BLaER1 treated with 17β-estradiol and CSF1 and Interleukin-3, amounts not matched to agents 10 nM and 100 nM (cell line): ENCODE measurements around the gene MPO.

Experiments used
- H3K27ac ChIP-seq, 11 experiments: shearing (Covaris generic); formaldehyde crosslinking; 2 replicates each; pipeline ENCODE4 v1.8.1; 2022
- H3K27me3 ChIP-seq, 11 experiments: shearing (Covaris generic); formaldehyde crosslinking; 2 replicates each; pipeline ENCODE4 v1.8.1; 2022
- H3K36me3 ChIP-seq, 11 experiments: shearing (Covaris generic); formaldehyde crosslinking; 2 replicates each; pipeline ENCODE4 v1.8.1; 2022
- H3K4me1 ChIP-seq, 10 experiments: shearing (Covaris generic); formaldehyde crosslinking; 2 replicates each; pipeline ENCODE4 v1.8.1; 2022
- H3K4me2 ChIP-seq, 11 experiments: shearing (Covaris generic); formaldehyde crosslinking; 2 replicates each; pipeline ENCODE4 v1.8.1; 2022
- H3K4me3 ChIP-seq, 10 experiments: shearing (Covaris generic); formaldehyde crosslinking; 2 replicates each; pipeline ENCODE4 v1.8.1; 2022
- H3K9ac ChIP-seq, 11 experiments: shearing (Covaris generic); formaldehyde crosslinking; 2 replicates each; pipeline ENCODE4 v1.8.1; 2022
- H3K9me3 ChIP-seq, 11 experiments: shearing (Covaris generic); formaldehyde crosslinking; replicated peaks in 1 of 11; 2 replicates each; pipeline ENCODE4 v1.8.1; 2022
- H4K20me1 ChIP-seq, 11 experiments: shearing (Covaris generic); formaldehyde crosslinking; 2 replicates each; pipeline ENCODE4 v1.8.1; 2022
- Cebpa-rat ChIP-seq, 11 experiments: shearing (Covaris generic); IDR thresholded peaks; 2 replicates each; pipeline ENCODE4 v1.8.1; 2022

MPO gene

DNA sequence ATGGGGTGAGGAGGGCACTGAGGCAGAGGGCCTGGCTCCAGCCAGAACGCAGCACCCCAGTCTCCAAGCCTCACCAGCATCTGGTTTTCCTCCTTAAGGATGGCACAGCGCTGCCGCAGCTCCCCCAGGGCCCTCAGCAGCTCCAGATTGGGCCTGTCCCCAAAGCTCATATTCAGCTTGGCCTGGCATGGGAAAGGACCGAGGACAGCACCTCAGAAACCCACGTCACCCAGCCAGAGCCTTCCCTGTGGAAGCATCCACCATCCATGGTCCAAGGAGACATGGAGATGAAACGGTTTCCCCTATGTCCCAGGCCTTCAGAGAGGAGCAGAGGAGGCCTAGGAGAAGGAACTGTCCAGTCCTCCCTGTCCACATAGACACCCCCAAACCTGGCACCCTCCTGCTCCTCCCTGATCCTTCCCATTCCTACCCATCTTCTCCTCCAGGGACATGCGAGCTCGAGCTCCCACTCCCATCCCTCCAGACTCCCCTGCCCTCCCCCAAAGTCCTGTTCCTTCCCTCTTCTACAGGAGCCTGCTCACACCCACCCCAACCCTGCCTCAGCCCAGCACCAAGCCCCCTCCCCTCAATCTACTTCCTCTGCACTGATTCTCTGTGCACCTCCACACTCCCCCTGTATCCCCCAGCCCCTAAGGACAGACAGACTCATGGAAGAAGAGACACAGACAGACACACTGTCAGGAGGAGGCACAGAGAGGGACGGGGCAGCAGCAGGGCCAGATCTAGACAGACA lies 46.1 kb upstream of the MPO start:
- peaks cover 43 to 90% (median 57%) of the 10 kb centered on the region in 11 experiments for H4K20me1 ChIP-seq
- peak overlapping the region in 7 of 10 experiments; percentile 86 to 99 (median 99); a peak in 13 of 20 replicates for H3K4me3 ChIP-seq
- H3K4me1 ChIP-seq, result peaks cover 51 to 79% (median 74%) of the 10 kb centered on the region in 10 experiments
- no peak for TF ChIP-seq Cebpa-rat (IDR thresholded peaks at IDR 0.05)
- peaks cover 0 to 23% (median 11%) of the 10 kb centered on the region in 11 experiments; a peak in 10 of 22 replicates for H3K27me3 ChIP-seq
- peak overlapping the region in 8 of 11 experiments; percentile 94 to 100 (median 99); a peak in 15 of 22 replicates for H3K27ac ChIP-seq
- peak overlapping the region; percentile 94 to 100 (median 98) for H3K4me2 ChIP-seq
- peak overlapping the region in 9 of 11 experiments; percentile 23 to 100 (median 98); a peak in 16 of 22 replicates for H3K9ac ChIP-seq
- peaks cover 12 to 41% (median 32%) of the 10 kb centered on the region in 11 experiments for H3K36me3 ChIP-seq
- H3K9me3 ChIP-seq, result peaks cover 0 to 11% (median 7%) of the 10 kb centered on the region in 11 experiments; a peak in 10 of 22 replicates

- Histone ChIP-seq H3K27ac (peak overlapping the region in 8 of 11 experiments; percentile 31 to 100 (median 96); a peak in 15 of 22 replicates), H3K36me3 (peaks cover 10 to 41% (median 30%) of the 10 kb centered on the region in 11 experiments), H3K9ac (peak overlapping the region in 8 of 11 experiments; percentile 93 to 100 (median 98); a peak in 16 of 22 replicates), H3K4me2 (peak overlapping the region; percentile 94 to 100 (median 98)), H3K27me3 (peaks cover 0 to 23% (median 11%) of the 10 kb centered on the region in 11 experiments; a peak in 10 of 22 replicates), H3K4me1 (peaks cover 51 to 87% (median 78%) of the 10 kb centered on the region in 10 experiments), H3K4me3 (peak overlapping the region in 7 of 10 experiments; percentile 86 to 99 (median 99); a peak in 11 of 20 replicates), H3K9me3 (peaks cover 0 to 10% (median 5%) of the 10 kb centered on the region in 11 experiments; a peak in 10 of 22 replicates), H4K20me1 (peaks cover 36 to 83% (median 49%) of the 10 kb centered on the region in 11 experiments)
- no peak for TF ChIP-seq Cebpa-rat (IDR thresholded peaks at IDR 0.05)
Measured at GRCh38 chr17:58325976-58326468, 45.3 kb upstream of the MPO start.

GRCh38 chr17:58325289-58325726 lies 44.6 kb upstream of the MPO start:
- Histone ChIP-seq H3K4me1 (peaks cover 51 to 87% (median 78%) of the 10 kb centered on the region in 10 experiments), H3K4me3 (peak overlapping the region in 9 of 10 experiments; percentile 50 to 99 (median 98); a peak in 17 of 20 replicates), H3K9ac (peak overlapping the region in 8 of 11 experiments; percentile 93 to 100 (median 98); a peak in 16 of 22 replicates), H3K4me2 (peak overlapping the region; percentile 94 to 100 (median 98)), H4K20me1 (peaks cover 29 to 75% (median 42%) of the 10 kb centered on the region in 11 experiments), H3K27ac (peak overlapping the region in 6 of 11 experiments; percentile 59 to 100 (median 96); a peak in 9 of 22 replicates), H3K36me3 (peaks cover 2 to 41% (median 28%) of the 10 kb centered on the region in 11 experiments), H3K9me3 (peaks cover 0 to 3% (median 0%) of the 10 kb centered on the region in 11 experiments; a peak in 4 of 22 replicates), H3K27me3 (peaks cover 0 to 23% (median 11%) of the 10 kb centered on the region in 11 experiments; a peak in 10 of 22 replicates)
- no peak for TF ChIP-seq Cebpa-rat (IDR thresholded peaks at IDR 0.05)

- Histone ChIP-seq H3K9ac (peak overlapping the region; percentile 23 to 100 (median 97)), H3K4me3 (peak overlapping the region; percentile 50 to 99 (median 92)), H3K27ac (peak overlapping the region in 9 of 11 experiments; percentile 26 to 99 (median 64); a peak in 17 of 22 replicates), H3K4me1 (peaks cover 51 to 86% (median 75%) of the 10 kb centered on the region in 10 experiments), H3K4me2 (peak overlapping the region; percentile 94 to 100 (median 98)), H3K36me3 (peaks cover 0 to 42% (median 26%) of the 10 kb centered on the region in 11 experiments; a peak in 16 of 22 replicates), H3K9me3 (no peaks in the 10 kb centered on the region), H3K27me3 (peaks cover 0 to 23% (median 11%) of the 10 kb centered on the region in 11 experiments; a peak in 10 of 22 replicates), H4K20me1 (peaks cover 22 to 69% (median 35%) of the 10 kb centered on the region in 11 experiments)
- TF ChIP-seq Cebpa-rat (IDR thresholded peaks at IDR 0.05), result no peak
Measured at GRCh38 chr17:58324409-58325288, 43.9 kb upstream of the MPO start.

- H3K9me3 ChIP-seq, result no peaks in the 10 kb centered on the region
- TF ChIP-seq Cebpa-rat (IDR thresholded peaks at IDR 0.05), result no peak
- peaks cover 0 to 23% (median 11%) of the 10 kb centered on the region in 11 experiments; a peak in 10 of 22 replicates for H3K27me3 ChIP-seq
- peaks cover 0 to 48% (median 30%) of the 10 kb centered on the region in 11 experiments; a peak in 17 of 22 replicates for H3K36me3 ChIP-seq
- H3K4me1 ChIP-seq, result peaks cover 48 to 80% (median 75%) of the 10 kb centered on the region in 10 experiments
- H3K4me2 ChIP-seq, result peak overlapping the region; percentile 94 to 100 (median 98)
- peak overlapping the region; percentile 23 to 100 (median 97); a peak in 21 of 22 replicates for H3K9ac ChIP-seq
- peak overlapping the region in 9 of 11 experiments; percentile 26 to 99 (median 64); a peak in 16 of 22 replicates for H3K27ac ChIP-seq
- peaks cover 18 to 71% (median 32%) of the 10 kb centered on the region in 11 experiments for H4K20me1 ChIP-seq
- peak overlapping the region; percentile 50 to 99 (median 92) for H3K4me3 ChIP-seq
Measured at GRCh38 chr17:58324056-58324408, 43.3 kb upstream of the MPO start.

DNA sequence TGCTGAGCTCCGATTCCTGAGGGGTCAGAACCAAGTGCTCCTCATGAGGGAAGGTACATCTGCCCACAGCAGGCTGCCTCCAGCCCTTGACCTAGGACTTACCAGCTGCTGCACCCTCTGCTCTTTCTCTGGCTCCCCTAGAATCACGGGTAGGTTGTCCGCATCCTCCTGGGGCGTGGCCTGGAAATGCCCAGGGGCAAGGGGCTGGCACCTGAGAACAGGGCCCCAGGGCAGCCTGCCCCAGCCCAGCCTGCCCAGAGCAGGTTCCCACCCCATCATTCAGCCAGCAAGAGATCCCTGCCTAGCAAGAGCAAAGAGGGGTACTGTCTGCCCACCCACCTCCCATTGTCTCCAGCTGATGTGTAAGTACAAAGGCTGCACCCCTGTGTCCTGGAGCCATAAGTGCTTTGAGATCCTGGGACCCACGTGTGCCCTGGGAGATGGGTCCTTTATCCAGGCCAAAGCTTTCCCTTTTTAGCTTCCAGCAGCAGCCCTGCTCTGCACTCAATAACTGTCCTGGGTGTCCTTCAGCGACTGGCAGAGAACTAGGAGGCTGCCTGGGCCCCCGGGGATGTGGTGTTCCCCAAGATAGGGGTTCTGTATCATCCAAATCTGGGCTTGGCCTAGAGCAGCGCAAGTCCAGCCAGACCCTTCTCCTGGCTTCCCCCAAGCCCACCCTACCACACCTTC lies 42.8 kb upstream of the MPO start:
- H3K27me3 ChIP-seq, result peaks cover 0 to 23% (median 11%) of the 10 kb centered on the region in 11 experiments; a peak in 10 of 22 replicates
- peaks cover 43 to 79% (median 73%) of the 10 kb centered on the region in 10 experiments for H3K4me1 ChIP-seq
- H4K20me1 ChIP-seq, result peaks cover 13 to 71% (median 26%) of the 10 kb centered on the region in 11 experiments; a peak in 20 of 22 replicates
- H3K9ac ChIP-seq, result peak overlapping the region in 8 of 11 experiments; percentile 93 to 100 (median 98); a peak in 17 of 22 replicates
- no peak for TF ChIP-seq Cebpa-rat (IDR thresholded peaks at IDR 0.05)
- H3K4me2 ChIP-seq, result peak overlapping the region in 9 of 11 experiments; percentile 96 to 100 (median 98); a peak in 19 of 22 replicates
- H3K36me3 ChIP-seq, result peaks cover 0 to 53% (median 30%) of the 10 kb centered on the region in 11 experiments; a peak in 17 of 22 replicates
- H3K27ac ChIP-seq, result peak overlapping the region in 6 of 11 experiments; percentile 63 to 99 (median 70); a peak in 7 of 22 replicates
- no peaks in the 10 kb centered on the region for H3K9me3 ChIP-seq
- peak overlapping the region in 6 of 10 experiments; percentile 86 to 99 (median 99); a peak in 8 of 20 replicates for H3K4me3 ChIP-seq
